Measurements from ENCODE around the gene ADAMTS16. TPM values are rescaled to one million over a fixed set of nuclear protein-coding genes. Genes with fewer than 3 reads are reported as not detected.

The ADAMTS16 gene
- total RNA-seq, 2 experiments from 2014 or later: not detected

DNA sequence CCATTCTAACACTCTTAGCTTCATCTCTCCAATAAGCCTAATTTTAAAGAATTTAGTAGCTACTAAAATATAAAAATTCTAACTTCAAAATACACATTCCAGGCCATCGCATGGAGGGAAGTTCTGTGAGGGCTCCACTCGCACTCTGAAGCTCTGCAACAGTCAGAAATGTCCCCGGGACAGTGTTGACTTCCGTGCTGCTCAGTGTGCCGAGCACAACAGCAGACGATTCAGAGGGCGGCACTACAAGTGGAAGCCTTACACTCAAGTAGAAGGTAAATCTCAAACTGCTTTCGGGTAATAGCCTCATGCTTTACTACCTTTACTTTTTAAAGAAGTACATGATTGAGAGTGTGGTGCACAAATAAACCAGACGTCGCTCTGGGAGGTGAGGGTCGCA lies 94.8 kb downstream of the ADAMTS16 start:
- ChIA-PET CTCF (no interaction called here), POLR2A (no interaction called here)
- intact Hi-C loops (cut with micrococcal nuclease): no loop called here
- no peaks in the 10 kb centered on the region for H3K36me3 Mint-ChIP-seq
- H3K9me3 Mint-ChIP-seq: peaks cover 4% of the 10 kb centered on the region
- no peaks in the 10 kb centered on the region for H3K27me3 Mint-ChIP-seq
- no peak overlapping the region for H3K4me3 Mint-ChIP-seq
- no peak for DNase-seq
- H3K4me1 Mint-ChIP-seq (ENCODE audit: low read depth): no peaks in the 10 kb centered on the region
- no peak overlapping the region for H3K27ac Mint-ChIP-seq

DNA sequence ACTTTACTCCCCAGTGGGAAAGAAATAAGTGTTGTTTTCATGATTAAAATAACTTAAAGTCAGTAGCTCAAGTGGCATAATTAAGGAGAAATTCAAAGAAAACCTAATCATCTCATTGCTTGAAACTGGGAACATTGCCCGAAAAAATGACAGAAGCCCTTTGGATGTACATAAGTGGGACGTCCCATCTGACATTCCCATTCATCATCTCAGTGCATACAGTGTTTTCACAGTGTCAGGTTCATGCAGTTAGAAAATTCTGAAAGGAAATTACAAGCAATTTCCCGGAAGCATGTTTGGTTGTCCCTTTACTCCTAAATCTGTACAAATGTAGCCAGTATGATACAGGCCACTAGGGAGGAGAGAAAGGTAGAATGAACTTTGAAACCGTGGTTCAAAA lies 95.6 kb downstream of the ADAMTS16 start:
- H3K27ac Mint-ChIP-seq: no peak overlapping the region
- intact Hi-C loops (cut with micrococcal nuclease): no loop called here
- no peaks in the 10 kb centered on the region for H3K27me3 Mint-ChIP-seq
- no peaks in the 10 kb centered on the region for H3K4me1 Mint-ChIP-seq (ENCODE audit: low read depth)
- H3K36me3 Mint-ChIP-seq: no peaks in the 10 kb centered on the region
- POLR2A ChIA-PET: no interaction called here
- no peak overlapping the region for H3K4me3 Mint-ChIP-seq
- no peak for DNase-seq
- peaks cover 4% of the 10 kb centered on the region for H3K9me3 Mint-ChIP-seq
- CTCF ChIA-PET: no interaction called here

DNA sequence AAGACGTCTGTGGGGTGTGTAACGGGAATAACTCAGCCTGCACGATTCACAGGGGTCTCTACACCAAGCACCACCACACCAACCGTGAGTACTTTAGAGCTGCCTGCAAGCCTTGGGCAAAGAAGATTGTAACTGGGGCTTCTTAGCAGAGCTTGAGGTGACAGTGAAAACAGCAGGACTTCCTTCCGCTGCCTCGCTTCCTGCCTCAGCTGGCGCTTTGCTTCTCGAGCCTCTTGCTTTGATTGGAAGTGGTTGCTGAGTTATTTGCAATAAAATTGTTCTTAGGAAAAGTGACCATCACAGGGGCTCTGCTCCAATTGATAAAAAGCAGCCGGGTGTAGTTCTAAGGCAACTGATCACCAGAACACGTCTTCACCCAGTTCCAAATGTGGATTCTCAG lies 99.1 kb downstream of the ADAMTS16 start:
- Mint-ChIP-seq H3K27me3 (peaks cover 2% of the 10 kb centered on the region), H3K27ac (no peak overlapping the region), H3K4me1 (ENCODE audit: low read depth) (no peaks in the 10 kb centered on the region), H3K36me3 (no peaks in the 10 kb centered on the region), H3K4me3 (no peak overlapping the region), H3K9me3 (no peaks in the 10 kb centered on the region)
- POLR2A ChIA-PET: no interaction called here
- CTCF ChIA-PET: no interaction called here
- DNase-seq: no peak
- intact Hi-C loops (cut with micrococcal nuclease): no loop called here

DNA sequence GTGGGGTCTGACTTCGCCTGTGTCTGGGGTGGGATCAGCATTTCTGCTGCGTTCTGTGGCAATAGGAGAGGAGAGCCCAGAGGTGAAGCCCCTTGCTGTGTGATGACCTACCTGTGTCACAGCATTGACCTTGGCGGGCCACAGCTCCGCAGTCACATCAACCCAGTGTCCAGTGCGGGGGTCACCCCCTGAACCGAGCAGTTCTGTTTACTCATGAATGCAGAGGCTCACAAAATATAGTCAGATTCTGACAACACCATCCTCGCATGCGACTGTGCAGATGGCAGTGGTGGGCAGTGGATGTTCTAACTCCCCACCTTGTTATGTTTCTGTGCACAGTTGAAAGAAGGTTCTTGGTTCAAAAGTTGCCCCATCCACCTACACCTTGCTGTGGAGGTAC lies 100.1 kb downstream of the ADAMTS16 start:
- Mint-ChIP-seq H3K27me3 (peaks cover 2% of the 10 kb centered on the region), H3K4me3 (no peak overlapping the region), H3K4me1 (ENCODE audit: low read depth) (no peaks in the 10 kb centered on the region), H3K36me3 (no peaks in the 10 kb centered on the region), H3K9me3 (no peaks in the 10 kb centered on the region), H3K27ac (no peak overlapping the region)
- ChIA-PET POLR2A (no interaction called here), CTCF (no interaction called here)
- no peak for DNase-seq
- intact Hi-C loops (cut with micrococcal nuclease): no loop called here

DNA sequence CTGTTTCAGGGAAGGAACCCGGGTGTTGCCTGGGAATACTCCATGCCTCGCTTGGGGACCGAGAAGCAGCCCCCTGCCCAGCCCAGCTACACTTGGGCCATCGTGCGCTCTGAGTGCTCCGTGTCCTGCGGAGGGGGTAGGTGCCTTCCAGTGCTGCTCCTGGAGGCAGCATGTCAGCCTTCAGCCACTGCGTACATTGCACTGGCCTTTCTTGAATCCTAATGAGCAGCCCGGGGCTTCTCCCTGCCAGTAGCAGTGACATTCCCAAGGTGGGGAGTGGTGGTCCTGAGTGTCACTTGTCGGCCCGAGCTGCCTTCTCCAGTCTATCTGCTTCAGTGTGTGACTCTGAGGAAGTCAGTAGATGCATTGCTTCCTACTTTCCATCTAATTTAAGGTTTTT lies 101.9 kb downstream of the ADAMTS16 start:
- peaks cover 2% of the 10 kb centered on the region for H3K27me3 Mint-ChIP-seq
- intact Hi-C loops (cut with micrococcal nuclease): no loop called here
- DNase-seq: no peak
- ChIA-PET CTCF (no interaction called here), POLR2A (no interaction called here)
- no peak overlapping the region for H3K4me3 Mint-ChIP-seq
- no peaks in the 10 kb centered on the region for H3K9me3 Mint-ChIP-seq
- no peak overlapping the region for H3K27ac Mint-ChIP-seq
- no peaks in the 10 kb centered on the region for H3K36me3 Mint-ChIP-seq
- no peaks in the 10 kb centered on the region for H3K4me1 Mint-ChIP-seq (ENCODE audit: low read depth)

DNA sequence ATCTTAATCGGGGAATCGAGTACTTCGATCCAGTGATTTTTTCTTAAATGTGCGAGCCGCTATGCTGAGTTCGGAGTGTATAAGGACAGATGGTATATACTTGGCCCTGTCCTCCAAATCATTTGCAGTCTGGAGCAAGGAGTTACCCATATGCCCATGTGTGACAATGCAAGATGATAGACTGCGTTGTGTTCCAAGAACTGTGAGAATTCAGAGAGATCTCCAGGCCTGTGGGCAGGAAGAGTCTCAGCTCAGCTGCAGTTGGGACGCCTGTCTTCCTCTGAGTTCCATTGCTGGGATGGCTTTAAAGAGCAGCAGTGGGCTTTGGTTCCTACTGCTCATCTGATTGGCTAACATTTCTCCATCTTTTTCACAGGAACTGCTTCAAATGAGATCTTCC lies 106.6 kb downstream of the ADAMTS16 start:
- CTCF ChIA-PET: no interaction called here
- H3K27me3 Mint-ChIP-seq: peaks cover 2% of the 10 kb centered on the region
- no peaks in the 10 kb centered on the region for H3K4me1 Mint-ChIP-seq (ENCODE audit: low read depth)
- POLR2A ChIA-PET: no interaction called here
- H3K4me3 Mint-ChIP-seq: no peak overlapping the region
- no peaks in the 10 kb centered on the region for H3K36me3 Mint-ChIP-seq
- H3K27ac Mint-ChIP-seq: no peak overlapping the region
- no peaks in the 10 kb centered on the region for H3K9me3 Mint-ChIP-seq
- intact Hi-C loops (cut with micrococcal nuclease): no loop called here
- no peak for DNase-seq

DNA sequence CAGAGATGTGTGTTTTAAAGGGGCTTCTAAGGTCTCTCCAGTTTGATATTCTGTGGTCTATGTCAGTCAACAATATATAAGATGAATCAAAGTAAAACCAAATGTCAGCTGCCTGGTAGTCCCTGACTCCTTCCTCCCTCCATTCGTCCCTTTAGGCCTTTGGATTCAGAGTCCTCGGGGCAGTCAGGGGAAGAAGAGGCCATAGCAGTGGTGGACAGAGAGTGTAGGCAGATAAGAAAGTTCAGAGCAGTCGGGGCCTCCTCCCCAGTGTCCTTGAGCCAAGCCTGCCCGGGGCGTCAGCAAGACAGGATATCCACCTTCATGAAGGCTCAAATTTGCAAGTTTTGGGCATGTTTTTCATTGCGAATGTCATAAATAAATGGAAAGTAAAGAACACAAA lies 110.6 kb downstream of the ADAMTS16 start:
- no peaks in the 10 kb centered on the region for H3K4me1 Mint-ChIP-seq (ENCODE audit: low read depth)
- no peak overlapping the region for H3K27ac Mint-ChIP-seq
- intact Hi-C loops (cut with micrococcal nuclease): no loop called here
- peaks cover 15% of the 10 kb centered on the region for H3K9me3 Mint-ChIP-seq
- no peaks in the 10 kb centered on the region for H3K36me3 Mint-ChIP-seq
- DNase-seq: no peak
- CTCF ChIA-PET: no interaction called here
- no peak overlapping the region for H3K4me3 Mint-ChIP-seq
- H3K27me3 Mint-ChIP-seq: peaks cover 2% of the 10 kb centered on the region
- POLR2A ChIA-PET: no interaction called here

DNA sequence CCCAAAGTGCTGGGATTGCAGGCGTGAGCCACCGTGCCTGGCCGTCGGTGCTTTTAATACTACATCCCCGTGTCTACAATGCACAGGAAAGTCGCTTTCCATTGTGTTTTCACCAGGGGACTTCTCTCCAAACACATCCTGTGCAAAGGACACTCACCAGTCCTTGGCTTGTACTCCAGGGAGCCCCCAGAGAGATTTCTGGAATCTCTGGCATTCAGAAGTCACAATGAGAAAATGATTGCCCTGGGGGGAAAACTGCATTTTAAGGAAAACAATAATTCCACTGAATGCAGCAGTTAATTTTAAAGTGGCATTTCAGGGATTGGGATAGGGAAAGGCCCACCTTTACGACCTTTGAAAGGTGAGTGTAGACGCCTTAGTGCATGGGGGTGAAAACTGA lies 112.0 kb downstream of the ADAMTS16 start:
- no peak for DNase-seq
- Mint-ChIP-seq H3K36me3 (no peaks in the 10 kb centered on the region), H3K27me3 (peaks cover 2% of the 10 kb centered on the region), H3K27ac (no peak overlapping the region), H3K4me1 (ENCODE audit: low read depth) (no peaks in the 10 kb centered on the region), H3K9me3 (peaks cover 18% of the 10 kb centered on the region), H3K4me3 (no peak overlapping the region)
- ChIA-PET CTCF (no interaction called here), POLR2A (no interaction called here)
- intact Hi-C loops (cut with micrococcal nuclease): no loop called here

DNA sequence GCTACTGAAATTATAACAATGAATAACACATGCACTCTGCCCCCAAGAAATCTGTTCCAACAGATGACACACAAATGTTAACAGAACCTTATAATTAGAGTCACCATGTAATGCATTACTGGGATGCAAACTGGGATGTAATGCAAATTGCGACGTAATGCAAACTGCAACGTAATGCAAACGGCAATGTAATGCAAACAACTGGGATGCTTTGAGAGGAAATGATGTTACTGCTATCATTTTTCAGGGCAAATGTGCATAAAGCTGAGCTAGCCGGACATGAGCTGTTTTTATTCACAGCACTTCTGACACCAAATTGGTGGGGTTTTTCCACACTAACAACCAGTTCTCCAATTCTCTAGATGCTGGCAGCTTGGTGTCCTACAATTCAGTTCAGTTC lies 117.2 kb downstream of the ADAMTS16 start:
- Mint-ChIP-seq H3K4me3 (no peak overlapping the region), H3K4me1 (ENCODE audit: low read depth) (no peaks in the 10 kb centered on the region), H3K36me3 (no peaks in the 10 kb centered on the region), H3K9me3 (peaks cover 18% of the 10 kb centered on the region), H3K27me3 (no peaks in the 10 kb centered on the region), H3K27ac (no peak overlapping the region)
- intact Hi-C loops (cut with micrococcal nuclease): no loop called here
- POLR2A ChIA-PET: no interaction called here
- CTCF ChIA-PET: no interaction called here
- DNase-seq: no peak

DNA sequence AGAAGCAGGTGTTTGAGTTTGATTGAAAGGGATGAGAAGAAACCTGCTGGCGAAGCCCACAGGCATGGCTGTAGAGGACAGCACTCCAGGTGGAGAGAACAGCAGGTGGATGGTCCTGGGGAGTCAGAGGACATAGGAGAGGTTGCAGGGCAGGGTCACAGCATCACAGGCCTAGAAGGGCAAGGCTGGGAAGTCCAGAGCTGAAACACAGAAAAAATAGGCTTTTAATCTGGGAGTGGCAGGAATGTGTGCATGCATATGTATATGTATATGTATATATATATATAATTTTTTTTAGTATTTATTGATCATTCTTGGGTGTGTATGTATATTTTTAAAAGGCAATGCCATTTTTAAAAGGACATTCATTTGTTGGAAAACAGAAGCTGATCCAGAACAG lies 118.4 kb downstream of the ADAMTS16 start:
- intact Hi-C loops (cut with micrococcal nuclease): no loop called here
- no peaks in the 10 kb centered on the region for H3K27me3 Mint-ChIP-seq
- H3K36me3 Mint-ChIP-seq: no peaks in the 10 kb centered on the region
- POLR2A ChIA-PET: no interaction called here
- peaks cover 16% of the 10 kb centered on the region for H3K9me3 Mint-ChIP-seq
- H3K4me1 Mint-ChIP-seq (ENCODE audit: low read depth): no peaks in the 10 kb centered on the region
- no peak overlapping the region for H3K27ac Mint-ChIP-seq
- DNase-seq: no peak
- CTCF ChIA-PET: no interaction called here
- no peak overlapping the region for H3K4me3 Mint-ChIP-seq

DNA sequence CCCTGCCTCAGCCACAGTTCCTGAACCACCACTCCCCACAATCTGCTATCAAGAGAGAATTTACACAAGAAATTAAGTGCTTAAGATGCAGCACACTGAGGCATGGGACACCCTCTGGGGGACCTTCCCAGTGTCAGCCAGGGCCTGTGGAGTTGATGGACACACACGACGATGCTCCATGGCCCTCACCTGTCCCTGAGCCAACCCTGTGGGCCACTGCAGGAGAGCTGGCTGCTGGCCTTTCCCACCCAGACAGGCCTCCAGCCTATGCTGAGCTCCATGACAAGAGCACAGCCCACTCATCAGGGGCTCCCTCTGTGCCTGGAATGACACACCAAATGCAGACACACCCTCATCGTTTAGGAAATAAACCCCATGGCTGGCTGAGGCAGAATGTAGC lies 124.6 kb downstream of the ADAMTS16 start:
- Mint-ChIP-seq H3K27ac (no peak overlapping the region), H3K9me3 (no peaks in the 10 kb centered on the region), H3K4me3 (no peak overlapping the region), H3K4me1 (ENCODE audit: low read depth) (no peaks in the 10 kb centered on the region), H3K36me3 (no peaks in the 10 kb centered on the region), H3K27me3 (no peaks in the 10 kb centered on the region)
- CTCF ChIA-PET: no interaction called here
- DNase-seq: no peak
- intact Hi-C loops (cut with micrococcal nuclease): no loop called here
- POLR2A ChIA-PET: no interaction called here

DNA sequence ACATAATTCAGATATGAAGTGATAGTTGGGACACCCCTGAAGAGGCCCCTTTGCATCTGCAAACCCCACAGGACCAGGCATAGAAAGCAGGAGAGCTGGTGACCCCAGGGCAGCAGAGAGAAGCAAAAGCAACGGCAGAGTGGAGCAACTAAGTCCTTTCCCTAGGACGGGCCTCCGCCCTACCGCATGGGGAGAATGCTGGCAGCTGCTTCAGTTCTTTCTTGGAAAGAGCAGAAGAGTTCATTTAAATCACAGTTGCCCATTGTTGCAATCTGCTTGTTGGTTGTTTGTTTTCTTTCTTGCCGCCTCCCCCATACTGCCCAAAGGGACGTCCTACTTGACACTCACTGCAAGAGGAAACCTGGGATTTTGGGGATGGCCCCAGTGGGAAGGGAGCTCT lies 126.2 kb downstream of the ADAMTS16 start:
- Mint-ChIP-seq H3K4me3 (no peak overlapping the region), H3K27me3 (no peaks in the 10 kb centered on the region), H3K36me3 (no peaks in the 10 kb centered on the region), H3K9me3 (no peaks in the 10 kb centered on the region), H3K27ac (no peak overlapping the region), H3K4me1 (ENCODE audit: low read depth) (no peaks in the 10 kb centered on the region)
- POLR2A ChIA-PET: no interaction called here
- CTCF ChIA-PET: no interaction called here
- intact Hi-C loops (cut with micrococcal nuclease): no loop called here
- no peak for DNase-seq

DNA sequence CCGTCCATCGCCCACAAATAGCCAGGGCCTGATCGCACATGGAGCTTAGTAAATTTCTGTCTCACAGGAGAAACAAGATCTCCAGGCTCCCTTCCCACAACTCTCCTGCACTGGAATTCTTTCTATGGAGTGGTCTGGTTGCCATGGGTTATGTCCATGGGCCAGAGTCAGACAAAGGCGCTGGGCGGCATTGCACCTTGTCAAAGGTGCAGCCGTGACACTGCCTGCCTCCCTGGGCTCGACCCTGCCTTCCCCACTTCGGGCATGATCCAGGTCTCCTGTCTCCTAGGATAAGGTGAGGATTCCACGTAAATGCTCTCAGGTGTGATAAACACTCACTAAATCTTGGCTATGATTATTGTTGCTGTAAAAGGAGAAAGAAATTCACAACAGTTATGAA lies 130.0 kb downstream of the ADAMTS16 start:
- Mint-ChIP-seq H3K4me1 (ENCODE audit: low read depth) (no peaks in the 10 kb centered on the region), H3K9me3 (no peaks in the 10 kb centered on the region), H3K36me3 (no peaks in the 10 kb centered on the region), H3K27ac (no peak overlapping the region), H3K27me3 (no peaks in the 10 kb centered on the region), H3K4me3 (no peak overlapping the region)
- DNase-seq: no peak
- ChIA-PET CTCF (no interaction called here), POLR2A (no interaction called here)
- intact Hi-C loops (cut with micrococcal nuclease): no loop called here

Measured in activated CD4-positive, alpha-beta memory T cell treated with anti-CD3 and anti-CD28 coated beads for 36 hours (primary cell).